HG03460 (cell line): ENCODE data around the gene PARP8.

ENCODE experiments used
- ATAC-seq: cut with Tn5 transposase; IDR thresholded peaks from one replicate; pipeline ENCODE4 v1.9.1; 2021; ENCODE audit not compliant: unreplicated experiment

The PARP8 gene

GRCh38 chr5:50839472-50839871 is 173.0 kb downstream of the PARP8 start:
- no peak for ATAC-seq

GRCh38 chr5:50843091-50843490 is 176.7 kb downstream of the PARP8 start:
- no peak for ATAC-seq

GRCh38 chr5:50846261-50846660 is 179.8 kb downstream of the PARP8 start:
- ATAC-seq = no peak

- ATAC-seq = no peak
Measured at GRCh38 chr5:50849554-50849953, 183.1 kb downstream of the PARP8 start.

GRCh38 chr5:50853151-50853550 is 186.7 kb downstream of the PARP8 start:
- ATAC-seq = peak; percentile 90

GRCh38 chr5:50854082-50854481 is 187.6 kb downstream of the PARP8 start:
- ATAC-seq = no peak

- no peak for ATAC-seq
Measured at GRCh38 chr5:50855001-50855400, 188.6 kb downstream of the PARP8 start.

- peak; percentile 66 for ATAC-seq
Measured at GRCh38 chr5:50856401-50857119, 190.1 kb downstream of the PARP8 start.

GRCh38 chr5:50863534-50864170 is 197.2 kb downstream of the PARP8 start:
- no peak for ATAC-seq

GRCh38 chr5:50864466-50864865 is 198.0 kb downstream of the PARP8 start:
- ATAC-seq = no peak

GRCh38 chr5:50866415-50866814 is 200.0 kb downstream of the PARP8 start:
- no peak for ATAC-seq

- ATAC-seq = no peak
Measured at GRCh38 chr5:50867140-50867539, 200.7 kb downstream of the PARP8 start.

GRCh38 chr5:50873595-50874277 is 207.3 kb downstream of the PARP8 start:
- no peak for ATAC-seq

GRCh38 chr5:50874306-50875001 is 208.0 kb downstream of the PARP8 start:
- ATAC-seq = no peak

- no peak for ATAC-seq
Measured at GRCh38 chr5:50875002-50875344, 208.5 kb downstream of the PARP8 start.

- ATAC-seq = no peak
Measured at GRCh38 chr5:50878470-50878869, 212.0 kb downstream of the PARP8 start.

GRCh38 chr5:50881407-50881806 is 215.0 kb downstream of the PARP8 start:
- ATAC-seq = no peak

- ATAC-seq = no peak
Measured at GRCh38 chr5:50886657-50887345, 220.4 kb downstream of the PARP8 start.

- ATAC-seq = no peak
Measured at GRCh38 chr5:50887889-50888633, 221.6 kb downstream of the PARP8 start.

- no peak for ATAC-seq
Measured at GRCh38 chr5:50888751-50889150, 222.3 kb downstream of the PARP8 start.
